ENCODE data around the gene KY.
"Not testable (repeated sequence)": the region's sequence is repeated elsewhere in the genome, so short reads cannot be mapped to it uniquely, and the experiment has no call there.

The KY gene

GRCh38 chr3:134594331-134594741 lies 56.5 kb downstream of the KY start:
- TF ChIP-seq POLR2A (IDR thresholded peaks at IDR 0.05; ENCODE audit: extremely low read depth, insufficient read length) (no peak), MAX (IDR thresholded peaks at IDR 0.05; ENCODE audit: low read depth, low read length) (no peak), MYC (IDR thresholded peaks at IDR 0.05; ENCODE audit: low read depth, low read length) (no peak), CTCF (IDR thresholded peaks at IDR 0.05; ENCODE audit: low read depth, low read length) (no peak)
- DNase-seq (ENCODE audit: low read depth) = no peak
- no peak overlapping the region for H3K4me3 ChIP-seq (ENCODE audit: low read depth, low read length)

GRCh38 chr3:134592806-134593205 lies 58.0 kb downstream of the KY start:
- TF ChIP-seq MAX (IDR thresholded peaks at IDR 0.05; ENCODE audit: low read depth, low read length) (no peak), MYC (IDR thresholded peaks at IDR 0.05; ENCODE audit: low read depth, low read length) (no peak), POLR2A (IDR thresholded peaks at IDR 0.05; ENCODE audit: extremely low read depth, insufficient read length) (no peak)
- no peak for DNase-seq (ENCODE audit: low read depth)

GRCh38 chr3:134590766-134591165 lies 60.1 kb downstream of the KY start:
- DNase-seq (ENCODE audit: low read depth) = no peak
- H3K4me3 ChIP-seq (ENCODE audit: low read depth, low read length) = no peak overlapping the region
- no peak for TF ChIP-seq CTCF (IDR thresholded peaks at IDR 0.05; ENCODE audit: low read depth, low read length)
- TF ChIP-seq MYC (IDR thresholded peaks at IDR 0.05; ENCODE audit: low read depth, low read length) = no peak
- no peak for TF ChIP-seq MAX (IDR thresholded peaks at IDR 0.05; ENCODE audit: low read depth, low read length)

More at GRCh38 chr3:134592806-134593205, 58.0 kb downstream of the KY start:
- H3K4me3 ChIP-seq (ENCODE audit: low read depth, low read length) = no peak overlapping the region

- no peak for DNase-seq (ENCODE audit: low read depth)
- H3K4me3 ChIP-seq (ENCODE audit: low read depth, low read length) = no peak overlapping the region
- TF ChIP-seq CTCF (IDR thresholded peaks at IDR 0.05; ENCODE audit: low read depth, low read length) (no peak), POLR2A (IDR thresholded peaks at IDR 0.05; ENCODE audit: extremely low read depth, insufficient read length) (no peak), MYC (IDR thresholded peaks at IDR 0.05; ENCODE audit: low read depth, low read length) (no peak), MAX (IDR thresholded peaks at IDR 0.05; ENCODE audit: low read depth, low read length) (no peak)
Observed at GRCh38 chr3:134579141-134579665, 71.6 kb downstream of the KY start.

GRCh38 chr3:134576831-134577230 lies 74.0 kb downstream of the KY start:
- H3K4me3 ChIP-seq (ENCODE audit: low read depth, low read length) = no peak overlapping the region
- TF ChIP-seq POLR2A (IDR thresholded peaks at IDR 0.05; ENCODE audit: extremely low read depth, insufficient read length) = no peak
- TF ChIP-seq MAX (IDR thresholded peaks at IDR 0.05; ENCODE audit: low read depth, low read length) = no peak
- TF ChIP-seq CTCF (IDR thresholded peaks at IDR 0.05; ENCODE audit: low read depth, low read length) = no peak
- DNase-seq (ENCODE audit: low read depth) = no peak

GRCh38 chr3:134576426-134576825 lies 74.4 kb downstream of the KY start:
- TF ChIP-seq MAX (IDR thresholded peaks at IDR 0.05; ENCODE audit: low read depth, low read length) = no peak
- TF ChIP-seq MYC (IDR thresholded peaks at IDR 0.05; ENCODE audit: low read depth, low read length) = no peak
- no peak for TF ChIP-seq CTCF (IDR thresholded peaks at IDR 0.05; ENCODE audit: low read depth, low read length)
- TF ChIP-seq POLR2A (IDR thresholded peaks at IDR 0.05; ENCODE audit: extremely low read depth, insufficient read length) = no peak
- no peak overlapping the region for H3K4me3 ChIP-seq (ENCODE audit: low read depth, low read length)
- DNase-seq (ENCODE audit: low read depth) = no peak

- not testable (repeated sequence) for DNase-seq (ENCODE audit: low read depth)
Observed at GRCh38 chr3:134569899-134570298, 80.9 kb downstream of the KY start.

More at GRCh38 chr3:134569899-134570298, 80.9 kb downstream of the KY start:
- not testable (repeated sequence) for H3K4me3 ChIP-seq (ENCODE audit: low read depth, low read length)
